ENCODE results near the gene PPFIA1. TPM values are rescaled to one million over a fixed set of nuclear protein-coding genes. Genes with fewer than 3 reads are reported as not detected.
A peak's percentile ranks its signal among the peaks of the same experiment; 100 is the strongest.

Gene PPFIA1
- total and polyA plus RNA-seq, 2 experiments from 2014 or later: 36.0 to 39.6 TPM

GRCh38 chr11:70399681-70400112 lies 129.2 kb downstream of the PPFIA1 start:
- H3K9me2 ChIP-seq (replicated peaks; ENCODE audit: insufficient read depth): no peaks in the 10 kb centered on the region
- no peaks in the 10 kb centered on the region for H3K36me3 ChIP-seq (replicated peaks; ENCODE audit: insufficient read depth, low read depth)
- peak overlapping the region; percentile 94 for H3K27ac ChIP-seq
- H2AFZ ChIP-seq: no peak overlapping the region
- DNase-seq (ENCODE audit: low spot score): peak; percentile 94
- H3K4me3 ChIP-seq: peak overlapping the region; percentile 100
- TF ChIP-seq EZH2phosphoT487 (IDR thresholded peaks at IDR 0.05; ENCODE audit: low read depth, severe bottlenecking, unreplicated experiment): no peak
- no peak for TF ChIP-seq CTCF (IDR thresholded peaks at IDR 0.05; ENCODE audit: poor library complexity)
- TF ChIP-seq EZH2 (IDR thresholded peaks at IDR 0.05; ENCODE audit: borderline replicate concordance): no peak
- H3K27me3 ChIP-seq: no peaks in the 10 kb centered on the region
- H4K20me1 ChIP-seq (ENCODE audit: insufficient read depth, poor library complexity, severe bottlenecking): peaks cover 46% of the 10 kb centered on the region
- H3K4me2 ChIP-seq: peak overlapping the region; percentile 90
- H3K79me2 ChIP-seq: peaks cover 82% of the 10 kb centered on the region
- 14% methylated on average over 16 of the region's 16 CpGs for WGBS (ENCODE audit: low lambda C conversion rate, missing lambda C conversion rate)
- no peaks in the 10 kb centered on the region for H3K9me3 ChIP-seq (ENCODE audit: low read depth)
- H3K4me1 ChIP-seq (ENCODE audit: insufficient read depth): peaks cover 23% of the 10 kb centered on the region

GRCh38 chr11:70400643-70401042 lies 130.2 kb downstream of the PPFIA1 start:
- H3K36me3 ChIP-seq (replicated peaks; ENCODE audit: insufficient read depth, low read depth): no peaks in the 10 kb centered on the region
- TF ChIP-seq EZH2phosphoT487 (IDR thresholded peaks at IDR 0.05; ENCODE audit: low read depth, severe bottlenecking, unreplicated experiment) (no peak), EZH2 (IDR thresholded peaks at IDR 0.05; ENCODE audit: borderline replicate concordance) (no peak), CTCF (IDR thresholded peaks at IDR 0.05; ENCODE audit: poor library complexity) (no peak)
- peaks cover 55% of the 10 kb centered on the region for H4K20me1 ChIP-seq (ENCODE audit: insufficient read depth, poor library complexity, severe bottlenecking)
- no peaks in the 10 kb centered on the region for H3K9me2 ChIP-seq (replicated peaks; ENCODE audit: insufficient read depth)
- H3K4me2 ChIP-seq: peak overlapping the region; percentile 90
- H3K4me1 ChIP-seq (ENCODE audit: insufficient read depth): peaks cover 23% of the 10 kb centered on the region
- 85% methylated on average over 8 of the region's 8 CpGs for WGBS (ENCODE audit: low lambda C conversion rate, missing lambda C conversion rate)
- H2AFZ ChIP-seq: no peak overlapping the region
- no peaks in the 10 kb centered on the region for H3K27me3 ChIP-seq
- no peak overlapping the region for H3K4me3 ChIP-seq
- peaks cover 85% of the 10 kb centered on the region for H3K79me2 ChIP-seq
- H3K27ac ChIP-seq: peak overlapping the region; percentile 94
- no peaks in the 10 kb centered on the region for H3K9me3 ChIP-seq (ENCODE audit: low read depth)
- no peak for DNase-seq (ENCODE audit: low spot score)

- H4K20me1 ChIP-seq (ENCODE audit: insufficient read depth, poor library complexity, severe bottlenecking): peaks cover 64% of the 10 kb centered on the region
- H3K27me3 ChIP-seq: no peaks in the 10 kb centered on the region
- 85% methylated on average over 10 of the region's 10 CpGs for WGBS (ENCODE audit: low lambda C conversion rate, missing lambda C conversion rate)
Measured at GRCh38 chr11:70402016-70402415, 131.5 kb downstream of the PPFIA1 start.

More at GRCh38 chr11:70402016-70402415, 131.5 kb downstream of the PPFIA1 start:
- Histone ChIP-seq H3K4me2 (no peak overlapping the region), H3K9me3 (ENCODE audit: low read depth) (no peaks in the 10 kb centered on the region), H2AFZ (no peak overlapping the region), H3K4me1 (ENCODE audit: insufficient read depth) (peaks cover 20% of the 10 kb centered on the region), H3K79me2 (peaks cover 86% of the 10 kb centered on the region), H3K4me3 (no peak overlapping the region), H3K36me3 (replicated peaks; ENCODE audit: insufficient read depth, low read depth) (no peaks in the 10 kb centered on the region), H3K9me2 (replicated peaks; ENCODE audit: insufficient read depth) (no peaks in the 10 kb centered on the region), H3K27ac (peak overlapping the region; percentile 28)
- no peak for DNase-seq (ENCODE audit: low spot score)
- TF ChIP-seq CTCF (IDR thresholded peaks at IDR 0.05; ENCODE audit: poor library complexity) (no peak), EZH2phosphoT487 (IDR thresholded peaks at IDR 0.05; ENCODE audit: low read depth, severe bottlenecking, unreplicated experiment) (no peak), EZH2 (IDR thresholded peaks at IDR 0.05; ENCODE audit: borderline replicate concordance) (no peak)

All from hepatocyte (in vitro differentiated cells).